EL (cell line): ENCODE measurements around the gene PRDM16.
A peak's percentile ranks its signal among the peaks of the same experiment; 100 is the strongest.

Experiments used
- DNase-seq: peaks from one replicate; pipeline ENCODE4 v3.0.0-alpha.2; 2016

The PRDM16 gene

DNA sequence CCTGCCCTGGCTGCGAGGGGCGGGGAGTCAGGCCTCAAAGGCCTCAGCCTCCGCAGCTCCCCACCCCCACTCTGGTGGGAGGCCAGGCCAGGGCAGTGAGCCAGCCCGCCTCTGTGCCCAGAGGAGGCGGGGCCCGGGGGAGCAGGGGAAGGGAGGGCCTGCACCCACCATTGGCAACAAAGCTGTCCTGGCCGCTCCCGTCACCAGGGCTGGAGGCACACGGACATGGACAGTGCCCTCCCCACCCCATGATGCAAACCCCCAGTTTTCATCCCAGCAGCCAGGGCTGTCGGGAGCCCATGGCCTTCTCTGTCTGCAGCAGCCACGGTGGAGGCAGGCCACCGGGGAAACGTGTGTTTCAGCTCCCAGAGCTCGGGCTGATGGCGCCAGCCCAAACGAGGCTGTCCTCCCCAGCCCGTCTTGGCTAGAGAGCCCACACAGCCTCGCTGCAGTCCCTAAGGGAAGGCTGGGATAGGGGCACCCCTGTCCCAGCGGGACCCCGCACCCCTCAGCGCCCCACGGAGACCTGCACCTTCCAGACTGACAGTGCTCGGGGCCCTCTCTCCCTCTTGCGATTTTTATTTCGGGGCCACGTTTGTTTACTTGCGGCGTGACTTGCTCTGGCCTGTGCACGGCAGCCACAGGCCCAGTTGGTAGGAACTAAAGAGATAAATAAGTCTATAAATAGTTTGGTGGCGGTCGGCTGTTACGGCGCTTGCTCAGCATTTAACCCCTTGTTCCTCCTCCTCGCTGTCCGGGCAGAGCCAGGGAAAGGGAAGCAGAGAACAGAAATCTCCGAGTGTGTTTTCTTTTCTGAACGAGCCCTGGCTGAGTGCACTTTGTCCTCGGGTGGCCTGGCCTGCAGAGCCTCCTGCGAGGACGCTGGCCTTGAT, 101.8 kb downstream of the PRDM16 start:
- DNase-seq, result no peak

DNA sequence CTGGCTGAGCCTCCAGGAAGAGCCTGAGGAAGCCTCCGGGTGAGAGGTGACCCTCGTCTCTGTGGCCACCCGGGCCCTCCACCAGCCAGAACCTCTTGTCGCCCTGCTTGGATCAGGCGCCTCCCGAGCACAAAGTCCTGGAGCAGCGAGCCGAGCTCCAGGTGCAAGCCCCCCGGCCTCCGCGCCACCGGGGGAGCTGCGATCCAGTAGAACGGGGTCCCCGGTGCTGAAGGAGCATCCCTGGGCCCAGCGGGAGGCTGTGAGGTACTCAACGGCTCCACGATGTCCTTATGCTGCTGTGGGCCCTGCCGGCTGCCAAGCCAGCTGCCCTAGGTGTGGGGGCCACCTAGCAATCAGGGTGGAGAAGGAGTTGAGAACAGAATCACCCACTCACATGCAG, 102.8 kb downstream of the PRDM16 start:
- no peak for DNase-seq

DNA sequence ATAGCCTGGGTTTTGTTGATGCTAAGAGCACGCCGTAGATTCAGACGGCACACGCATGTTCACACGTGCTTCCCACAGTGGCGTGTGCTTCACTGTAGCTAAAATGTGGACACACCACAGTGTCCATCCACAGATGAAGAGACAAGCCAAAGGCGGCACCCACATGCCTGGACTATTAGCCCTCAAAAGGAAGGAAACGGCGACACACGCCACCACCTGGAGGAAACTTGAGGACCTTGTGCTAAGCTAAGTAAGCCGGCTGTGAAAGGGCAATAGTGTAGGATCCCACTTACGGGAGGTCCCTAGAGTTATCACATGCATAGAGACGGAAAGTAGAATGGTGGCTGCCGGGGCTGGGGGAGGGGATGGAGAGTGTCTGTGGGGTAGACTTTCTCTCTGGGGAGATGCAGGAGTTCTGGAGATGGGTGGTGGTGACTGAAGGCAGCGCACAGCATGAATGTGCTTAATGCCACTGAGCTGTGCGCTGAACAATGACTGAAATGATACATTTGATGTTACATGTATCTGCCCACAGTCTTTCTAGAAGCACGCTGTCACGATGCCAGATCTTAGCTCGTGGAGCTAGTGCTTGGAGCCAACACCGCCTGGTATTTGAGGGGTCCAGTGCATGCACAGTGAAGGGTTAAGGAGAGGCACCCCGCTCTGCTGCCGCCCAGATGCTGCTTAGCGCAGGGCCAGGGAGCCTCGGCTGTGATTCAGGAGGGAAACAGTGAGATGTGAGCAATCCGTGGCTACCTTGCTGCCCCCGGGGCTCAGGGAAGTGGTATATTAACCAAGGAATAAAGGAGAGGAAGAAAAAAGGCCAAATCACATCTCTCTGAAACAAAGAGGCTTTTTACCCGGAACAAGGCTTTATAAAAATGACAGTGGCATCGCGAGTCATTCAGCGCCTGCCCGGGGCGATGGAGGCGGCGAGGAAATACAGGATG, 103.7 kb downstream of the PRDM16 start:
- DNase-seq, result no peak

DNA sequence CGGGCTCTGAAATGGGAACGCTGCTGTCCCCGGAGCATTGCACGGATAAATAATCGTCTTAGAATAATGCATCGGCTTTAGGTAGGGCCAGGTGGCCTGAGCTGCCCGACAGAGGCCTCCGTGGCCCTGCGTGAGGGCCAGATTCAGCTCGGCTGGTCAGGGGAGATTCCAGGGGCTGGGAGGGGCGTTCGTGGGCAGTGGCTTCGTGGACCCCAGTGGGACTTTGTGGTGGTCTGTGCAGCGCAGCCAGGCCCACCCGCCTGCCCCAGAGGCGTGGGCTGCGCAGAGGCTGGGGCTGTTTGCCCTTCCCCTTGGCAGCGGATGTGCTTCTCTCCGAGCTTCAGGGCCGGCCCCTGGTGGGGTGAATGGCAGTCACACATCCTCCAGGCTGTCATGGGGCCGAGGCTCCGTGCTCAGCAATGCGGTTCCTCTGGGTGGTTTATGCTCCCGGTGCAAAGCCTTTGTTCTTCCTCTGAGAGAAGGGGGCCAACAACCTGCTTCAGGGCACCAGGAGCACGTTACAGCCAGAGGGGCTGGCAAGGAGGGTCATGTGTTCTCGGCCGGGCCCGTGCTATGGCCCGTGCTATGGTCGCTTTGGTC, 104.5 kb downstream of the PRDM16 start:
- no peak for DNase-seq

DNA sequence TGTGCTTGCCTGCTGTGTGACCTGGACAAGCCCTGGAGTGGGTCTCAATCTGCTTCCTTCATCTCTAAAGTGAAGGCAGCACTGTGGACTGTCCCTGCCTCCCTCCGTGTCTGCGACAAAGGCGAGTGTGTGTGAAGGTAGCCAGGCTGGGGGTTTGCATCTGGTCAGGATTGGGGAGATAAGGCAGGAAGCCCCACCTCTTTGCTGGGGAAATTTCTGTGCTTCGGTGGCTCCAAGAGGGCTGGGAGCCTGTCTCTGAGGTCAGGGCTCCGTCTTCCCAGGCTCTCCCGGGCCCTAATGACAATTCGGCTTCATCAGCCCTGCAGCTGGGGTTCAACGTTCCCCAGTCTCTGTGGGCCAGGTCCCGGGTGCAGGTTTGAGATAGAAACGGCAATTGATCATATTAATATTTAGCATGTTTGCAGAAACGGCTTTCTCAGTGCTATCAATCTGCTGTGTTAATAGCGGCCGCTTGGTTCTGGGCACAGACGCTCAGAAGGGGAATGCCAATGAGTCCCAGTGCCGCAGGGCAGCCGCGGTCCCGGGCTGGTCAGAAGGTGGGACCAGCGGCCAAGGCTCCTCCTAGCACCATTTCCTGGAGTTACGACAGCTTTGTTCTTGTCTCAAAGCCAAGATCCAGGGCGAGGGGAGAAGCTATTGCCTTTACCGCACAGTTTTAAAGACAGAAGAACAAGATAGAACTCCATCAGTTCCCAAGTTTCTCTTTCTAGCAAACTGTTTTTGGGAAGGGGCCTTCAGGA, 105.7 kb downstream of the PRDM16 start:
- no peak for DNase-seq

DNA sequence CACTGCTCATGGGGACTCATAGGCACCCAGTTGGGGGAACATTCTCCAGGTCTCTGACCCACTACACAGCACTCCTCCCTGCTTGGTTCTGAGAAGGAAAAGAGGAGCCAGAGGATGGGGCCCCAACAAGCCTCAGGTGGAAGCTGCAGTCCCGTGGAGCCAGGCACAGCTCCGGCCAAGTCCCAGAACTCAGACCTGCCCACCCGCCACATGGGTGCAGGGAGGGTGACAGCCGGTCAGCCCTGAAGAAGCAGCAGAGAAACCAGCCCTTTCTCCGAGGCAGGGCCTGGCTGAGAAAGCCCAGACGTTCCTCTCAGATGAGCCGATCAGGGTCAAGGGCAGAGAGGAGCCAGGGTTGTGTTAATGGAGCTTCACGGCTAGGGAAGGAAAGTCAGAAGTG, 106.5 kb downstream of the PRDM16 start:
- no peak for DNase-seq

DNA sequence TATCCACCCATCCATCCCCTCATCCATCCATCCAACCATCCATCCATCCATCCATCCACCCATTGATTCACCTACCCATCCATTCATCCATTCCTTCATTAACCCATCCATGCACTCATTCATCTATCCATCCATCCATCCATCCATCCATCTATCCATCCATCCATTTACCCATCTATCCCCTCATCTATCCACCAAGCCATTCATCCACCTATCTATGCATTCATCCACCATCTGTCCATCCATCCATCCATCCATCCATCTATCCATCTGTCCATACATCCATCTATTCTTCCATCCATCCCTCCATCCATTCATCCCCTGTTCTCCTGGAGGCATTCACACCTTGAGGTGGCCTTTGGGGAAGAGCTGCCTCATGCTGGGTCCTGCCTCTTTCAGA, 107.0 kb downstream of the PRDM16 start:
- no peak for DNase-seq

DNA sequence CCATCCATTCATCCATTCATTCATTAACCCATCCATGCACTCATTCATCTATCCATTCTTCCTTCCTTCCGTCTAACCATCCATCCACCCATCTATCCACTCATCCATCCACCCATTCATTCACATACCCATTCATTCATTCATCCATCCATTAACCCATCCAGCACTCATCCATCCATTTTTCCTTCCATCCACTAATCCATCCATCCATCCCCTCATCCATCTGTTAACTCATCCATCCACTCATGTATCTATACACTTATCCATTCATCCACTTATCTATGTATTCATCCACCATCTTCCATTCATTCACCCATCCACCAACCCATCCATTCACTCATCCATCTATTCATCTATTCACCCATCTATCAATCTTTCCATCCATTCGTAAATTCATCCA, 107.8 kb downstream of the PRDM16 start:
- DNase-seq, result no peak

DNA sequence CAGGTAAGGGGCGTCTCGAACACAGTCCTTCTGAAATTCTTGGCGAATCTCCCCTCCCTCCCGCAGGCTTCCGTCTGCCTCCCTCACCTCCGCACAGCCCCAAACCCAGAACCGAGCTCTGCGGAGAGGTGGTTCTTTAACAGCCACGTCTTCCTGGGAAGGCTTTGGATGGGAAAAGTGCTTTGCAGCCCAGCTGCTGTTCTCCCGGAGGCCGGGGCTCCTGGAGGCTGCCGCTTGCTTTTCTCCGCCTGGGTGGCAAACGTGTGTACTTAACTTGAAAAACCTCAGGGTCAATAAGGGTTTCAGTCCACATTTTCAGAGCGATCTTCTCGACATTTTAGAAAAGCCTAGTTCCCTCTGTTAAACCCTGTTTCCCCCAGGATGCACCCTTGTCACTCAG, 109.3 kb downstream of the PRDM16 start:
- DNase-seq, result no peak

DNA sequence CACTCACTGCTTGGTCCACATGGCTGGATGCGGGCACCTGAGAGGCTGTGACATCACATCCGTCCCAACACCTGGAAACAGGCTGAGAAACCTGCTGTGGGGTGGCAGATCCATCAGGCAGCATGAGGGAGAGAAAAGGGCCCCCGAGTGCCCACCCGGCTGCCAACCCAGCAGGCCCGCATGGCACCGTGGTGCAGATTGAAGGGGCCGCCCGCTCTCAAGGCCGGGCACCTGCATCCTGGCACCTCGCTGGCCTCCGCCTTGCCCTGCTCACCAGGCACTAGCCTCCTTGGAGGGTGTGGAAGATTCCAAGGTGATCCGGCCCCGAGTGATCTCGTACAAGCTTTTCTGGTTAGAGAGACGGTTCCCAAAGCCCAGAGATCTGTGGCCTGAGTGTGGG, 110.5 kb downstream of the PRDM16 start:
- DNase-seq, result no peak

DNA sequence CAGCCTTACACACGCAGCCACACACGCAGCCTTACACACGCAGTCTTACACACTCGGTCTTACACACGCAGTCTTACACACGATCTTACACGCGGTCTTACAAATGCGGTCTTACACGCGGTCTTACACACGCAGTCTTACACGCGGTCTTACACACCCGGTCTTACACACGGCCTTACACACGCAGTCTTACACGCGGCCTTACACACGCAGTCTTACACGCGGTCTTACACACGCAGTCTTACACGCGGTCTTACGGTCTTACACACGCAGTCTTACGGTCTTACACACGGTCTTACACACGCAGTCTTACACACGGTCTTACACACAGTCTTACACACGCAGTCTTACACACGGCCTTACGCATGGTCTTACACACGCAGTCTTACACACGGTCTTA, 111.9 kb downstream of the PRDM16 start:
- no peak for DNase-seq

DNA sequence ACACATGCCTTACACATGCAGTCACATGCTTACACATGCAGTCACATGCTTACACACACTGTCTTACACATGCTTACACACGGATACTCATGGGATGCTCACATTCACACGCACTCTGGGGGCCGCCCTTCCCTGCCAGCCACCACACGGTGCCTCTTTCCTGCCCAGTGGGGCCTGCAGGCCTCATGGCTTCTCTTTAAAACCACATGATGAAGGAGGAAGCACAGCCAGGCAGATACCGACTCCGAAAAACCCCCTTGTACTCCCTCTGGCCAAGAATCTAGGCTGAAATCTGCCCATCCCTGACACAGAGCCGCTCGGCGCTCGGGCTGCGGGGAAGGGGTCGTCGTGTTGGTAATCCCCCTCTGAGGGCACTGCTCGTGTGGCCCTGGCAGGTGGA, 113.0 kb downstream of the PRDM16 start:
- DNase-seq, result no peak

DNA sequence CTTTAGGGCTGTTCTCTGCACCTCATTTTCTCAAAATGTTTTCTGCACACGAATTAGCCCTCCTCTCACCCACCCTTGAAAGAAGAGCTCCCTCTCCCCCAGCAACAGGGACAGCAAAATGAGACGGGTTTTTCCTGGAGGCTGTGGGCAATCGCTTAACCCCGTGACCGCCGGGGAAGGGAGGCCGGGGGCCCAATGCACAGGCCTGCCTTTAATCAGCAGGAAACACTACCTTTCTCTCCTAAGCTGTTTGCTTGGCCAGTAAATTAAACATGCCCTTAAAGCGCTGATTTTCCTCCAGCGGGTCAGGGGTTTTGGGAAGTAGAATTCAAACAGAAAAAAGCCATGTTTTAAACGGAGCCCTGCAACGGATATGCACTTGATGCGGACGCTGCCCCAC, 114.4 kb downstream of the PRDM16 start:
- no peak for DNase-seq

DNA sequence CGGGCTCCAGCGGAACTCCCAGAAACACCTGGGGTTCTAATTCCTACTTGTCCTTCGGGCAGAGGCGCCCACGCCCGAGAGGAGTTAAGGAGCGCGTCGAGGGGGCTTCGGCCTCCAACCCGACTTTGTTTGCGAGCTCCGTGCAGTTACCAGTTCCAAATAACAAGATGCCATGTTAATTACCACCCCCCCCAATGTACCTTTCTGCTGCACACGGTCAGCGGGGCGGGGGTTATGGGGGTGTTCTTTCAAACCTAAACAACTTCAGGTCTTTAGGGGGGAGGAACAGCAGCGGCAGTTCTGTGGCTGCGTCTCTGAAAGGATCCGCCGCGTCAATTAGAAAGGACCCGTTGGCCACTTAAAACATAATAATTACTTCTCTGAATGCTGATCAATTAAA, 114.8 kb downstream of the PRDM16 start:
- DNase-seq, result no peak

DNA sequence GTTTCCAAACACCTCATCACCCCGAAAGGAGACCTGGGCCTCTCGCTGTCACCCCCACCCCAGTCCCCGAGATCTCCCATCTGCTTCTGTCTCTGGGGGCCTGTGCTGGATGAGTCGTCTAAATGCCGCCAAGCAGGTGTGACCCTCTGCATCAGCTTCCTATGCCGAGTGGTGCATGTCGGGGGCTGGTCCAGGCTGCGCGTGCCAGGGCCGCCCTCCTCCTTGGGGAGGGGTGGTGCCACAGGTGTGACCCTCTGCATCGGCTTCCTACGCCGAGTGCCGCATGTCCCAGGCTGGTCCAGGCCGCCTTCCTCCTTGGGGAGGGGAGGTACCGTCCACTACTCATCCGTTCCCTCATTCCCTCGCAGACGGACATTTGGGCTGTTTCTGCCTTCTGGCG, 115.7 kb downstream of the PRDM16 start:
- no peak for DNase-seq

DNA sequence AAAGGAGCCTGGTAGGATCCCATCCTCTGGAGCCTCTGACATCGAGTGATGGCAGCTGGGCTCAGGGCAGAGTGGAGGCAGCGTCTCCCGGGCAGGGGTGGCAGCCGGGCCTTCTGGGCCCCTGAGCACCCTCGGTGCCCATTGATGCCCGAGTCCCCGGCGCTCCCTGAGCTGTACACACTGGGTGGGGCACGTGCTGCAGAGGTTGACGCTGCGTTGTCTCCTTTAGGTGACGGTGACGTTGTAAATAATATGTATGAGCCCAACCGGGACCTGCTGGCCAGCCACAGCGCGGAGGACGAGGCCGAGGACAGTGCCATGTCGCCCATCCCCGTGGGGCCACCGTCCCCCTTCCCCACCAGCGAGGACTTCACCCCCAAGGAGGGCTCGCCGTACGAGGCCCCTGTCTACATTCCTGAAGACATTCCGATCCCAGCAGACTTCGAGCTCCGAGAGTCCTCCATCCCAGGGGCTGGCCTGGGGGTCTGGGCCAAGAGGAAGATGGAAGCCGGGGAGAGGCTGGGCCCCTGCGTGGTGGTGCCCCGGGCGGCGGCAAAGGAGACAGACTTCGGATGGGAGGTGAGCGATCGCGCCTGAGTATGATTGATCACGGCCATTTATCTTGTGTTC, 117.0 kb downstream of the PRDM16 start:
- no peak for DNase-seq

DNA sequence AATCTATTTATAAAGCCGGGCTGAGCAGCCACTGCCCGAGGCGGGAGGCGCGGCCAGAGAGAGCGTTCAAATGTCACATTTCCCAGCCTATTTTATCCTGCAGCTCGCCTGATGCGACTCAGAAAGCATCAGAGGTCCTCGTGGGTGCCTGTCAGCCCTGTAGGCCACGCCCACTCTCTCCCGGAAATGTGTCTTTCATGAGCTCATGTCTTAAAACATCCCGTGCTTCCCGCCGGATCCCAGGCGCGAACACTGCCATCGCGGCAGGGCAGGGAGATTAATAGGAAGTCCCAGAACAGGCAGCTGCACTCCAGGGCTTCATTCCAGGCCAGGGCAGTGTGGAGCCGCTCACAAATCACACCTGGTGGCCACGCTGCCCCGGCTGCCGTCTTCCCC, 117.5 kb downstream of the PRDM16 start:
- peak; percentile 1 for DNase-seq

DNA sequence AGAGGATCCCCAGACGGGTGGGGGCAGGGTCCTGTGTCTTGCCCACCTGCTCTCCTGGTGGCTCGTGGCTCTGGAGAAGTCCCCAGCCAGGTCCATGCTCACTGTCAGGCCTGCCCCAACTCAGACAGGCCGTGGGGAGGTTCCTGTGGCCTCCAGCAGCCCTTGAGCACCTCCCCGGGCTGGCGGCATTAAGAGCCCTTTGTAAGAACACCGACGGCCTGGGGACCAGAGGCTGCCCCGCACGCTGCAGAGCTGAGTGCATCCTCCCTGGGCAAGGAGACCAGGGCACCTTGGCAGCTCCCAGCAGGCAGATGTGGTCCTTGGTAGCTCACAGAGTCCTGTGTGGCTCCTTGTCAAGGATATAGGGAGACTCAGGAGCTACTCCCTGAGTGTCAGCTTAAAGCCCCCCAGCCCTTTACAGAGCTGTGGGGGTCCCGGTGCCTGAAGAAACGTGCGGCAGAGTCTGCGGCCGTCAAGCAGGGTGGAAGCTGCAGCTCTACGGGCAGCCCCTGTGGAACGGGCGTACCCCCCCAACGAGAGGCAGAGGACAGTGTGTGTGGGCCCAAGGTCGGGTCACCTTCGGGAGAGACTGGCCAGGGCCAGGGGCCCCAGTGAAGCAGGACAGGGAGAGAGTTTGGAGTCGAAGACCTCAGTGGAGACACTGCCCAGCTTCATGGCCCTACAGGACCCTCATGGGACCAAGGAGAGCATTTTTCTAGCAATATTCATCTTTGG, 118.6 kb downstream of the PRDM16 start:
- no peak for DNase-seq

DNA sequence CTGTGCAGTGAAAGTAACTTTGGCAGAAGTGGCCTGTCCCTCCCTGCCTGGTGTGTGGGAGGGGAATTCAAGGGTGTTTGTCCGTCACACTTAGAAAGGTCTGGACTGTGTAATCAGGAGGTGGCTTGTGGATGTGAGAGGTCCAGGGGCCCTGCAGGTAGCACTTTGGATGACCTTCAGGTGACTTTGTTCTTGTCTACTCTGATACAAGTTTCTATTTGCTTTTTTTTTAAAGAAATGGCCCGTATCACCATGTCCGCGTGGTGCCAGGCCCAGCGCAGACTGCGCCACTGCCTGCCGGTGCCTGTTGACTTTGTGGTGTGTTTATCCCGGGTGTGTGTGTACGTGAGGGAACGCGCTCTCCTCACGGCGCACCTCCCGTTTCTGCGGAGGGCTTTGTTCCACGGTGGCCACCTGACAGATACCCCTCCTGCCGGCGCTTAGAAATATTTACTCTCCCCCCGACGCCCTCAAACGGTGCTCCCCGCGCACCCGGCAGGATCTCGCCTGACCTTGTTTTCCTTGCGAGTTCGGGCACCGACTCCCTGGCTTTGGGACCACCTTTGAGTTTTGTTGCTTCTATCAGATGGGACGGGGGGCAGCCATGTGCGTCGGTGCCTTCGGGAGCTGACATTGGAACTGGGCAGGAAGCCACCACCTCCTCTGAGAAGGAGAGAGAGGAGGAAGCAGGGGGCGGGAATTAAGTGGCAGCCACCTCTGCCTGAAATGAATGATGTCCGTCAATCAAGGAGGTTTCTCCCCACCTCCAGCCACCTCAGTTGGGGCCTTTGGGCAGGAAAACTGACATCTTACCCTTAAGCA, 119.4 kb downstream of the PRDM16 start:
- no peak for DNase-seq

DNA sequence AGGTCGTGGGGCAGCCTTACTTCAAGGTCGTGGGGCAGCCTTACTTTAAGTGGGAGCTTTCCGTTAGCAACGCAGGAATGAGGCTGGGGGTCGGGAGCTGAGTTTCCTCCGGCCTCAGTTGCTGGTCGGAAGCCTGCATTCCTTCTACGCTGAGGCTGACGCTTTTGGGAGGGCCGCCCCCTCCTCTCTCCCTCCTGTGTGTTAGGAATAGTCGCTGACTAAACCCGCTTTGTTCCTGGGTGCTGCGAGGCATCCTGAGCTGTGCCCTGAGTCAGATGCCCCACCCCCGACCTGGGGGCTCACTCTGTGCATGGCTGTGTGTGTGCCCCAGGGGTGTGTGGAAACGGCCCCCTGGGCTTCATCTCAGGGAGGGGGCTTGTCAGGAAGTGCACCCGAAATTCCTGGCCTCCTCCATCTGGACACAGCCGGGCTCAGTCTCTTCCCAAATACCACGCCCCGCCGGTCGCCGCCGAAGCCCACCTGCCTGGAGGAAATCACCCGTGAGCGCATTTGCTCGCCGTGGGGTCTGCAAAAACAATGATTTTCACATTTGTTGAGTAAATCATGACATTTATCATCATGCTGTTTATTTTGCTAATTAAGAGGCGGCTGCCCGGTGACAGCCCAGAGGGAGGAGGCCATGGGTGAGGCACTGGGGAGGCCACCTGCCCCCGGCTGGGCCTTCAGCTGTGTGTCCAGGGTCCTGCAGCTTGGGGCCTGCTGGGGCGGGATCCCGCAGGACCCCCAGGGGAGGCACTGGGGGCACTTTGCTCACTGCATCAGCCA, 121.4 kb downstream of the PRDM16 start:
- no peak for DNase-seq
